MG63 (cell line): ENCODE data around the gene SLC4A7. TPM values are rescaled to one million over a fixed set of nuclear protein-coding genes. Genes with fewer than 3 reads are reported as not detected.
"Not testable (repeated sequence)": the region's sequence is repeated elsewhere in the genome, so short reads cannot be mapped to it uniquely, and the experiment has no call there.

Source experiments
- DNase-seq: peaks from one replicate; pipeline ENCODE4 v3.0.0-alpha.2; 2020
- H3K27me3 ChIP-seq: fragments of 250-450 bp; sonication (Bioruptor Pico); 2 replicates; pipeline ENCODE4 v1.5.1; 2020; ENCODE audit warnings: mild to moderate bottlenecking, moderate library complexity
- H3K36me3 ChIP-seq: fragments of 250-450 bp; sonication (Bioruptor Pico); 2 replicates; pipeline ENCODE4 v1.5.1; 2020; ENCODE audit warnings: mild to moderate bottlenecking, moderate library complexity
- H3K4me3 ChIP-seq: fragments of 250-450 bp; sonication (Bioruptor Pico); 2 replicates; pipeline ENCODE4 v1.5.1; 2020; ENCODE audit warnings: mild to moderate bottlenecking, moderate library complexity
- H3K9me3 ChIP-seq: fragments of 250-450 bp; sonication (Bioruptor Pico); 2 replicates; pipeline ENCODE4 v1.5.1; 2020; ENCODE audit warnings: mild to moderate bottlenecking, moderate library complexity
- total RNA-seq: library from RNA; depleted of rRNA; stranded (reverse); fragments of >200 nt; shearing (Covaris generic); gene quantifications from 2 replicates; pipeline ENCODE4 v1.2.3, GENCODE V29; 2014; ENCODE audit warnings: low replicate concordance; rRNA removed

Gene SLC4A7
- total RNA-seq = 21.6 and 54.7 TPM in 2 replicates

DNA sequence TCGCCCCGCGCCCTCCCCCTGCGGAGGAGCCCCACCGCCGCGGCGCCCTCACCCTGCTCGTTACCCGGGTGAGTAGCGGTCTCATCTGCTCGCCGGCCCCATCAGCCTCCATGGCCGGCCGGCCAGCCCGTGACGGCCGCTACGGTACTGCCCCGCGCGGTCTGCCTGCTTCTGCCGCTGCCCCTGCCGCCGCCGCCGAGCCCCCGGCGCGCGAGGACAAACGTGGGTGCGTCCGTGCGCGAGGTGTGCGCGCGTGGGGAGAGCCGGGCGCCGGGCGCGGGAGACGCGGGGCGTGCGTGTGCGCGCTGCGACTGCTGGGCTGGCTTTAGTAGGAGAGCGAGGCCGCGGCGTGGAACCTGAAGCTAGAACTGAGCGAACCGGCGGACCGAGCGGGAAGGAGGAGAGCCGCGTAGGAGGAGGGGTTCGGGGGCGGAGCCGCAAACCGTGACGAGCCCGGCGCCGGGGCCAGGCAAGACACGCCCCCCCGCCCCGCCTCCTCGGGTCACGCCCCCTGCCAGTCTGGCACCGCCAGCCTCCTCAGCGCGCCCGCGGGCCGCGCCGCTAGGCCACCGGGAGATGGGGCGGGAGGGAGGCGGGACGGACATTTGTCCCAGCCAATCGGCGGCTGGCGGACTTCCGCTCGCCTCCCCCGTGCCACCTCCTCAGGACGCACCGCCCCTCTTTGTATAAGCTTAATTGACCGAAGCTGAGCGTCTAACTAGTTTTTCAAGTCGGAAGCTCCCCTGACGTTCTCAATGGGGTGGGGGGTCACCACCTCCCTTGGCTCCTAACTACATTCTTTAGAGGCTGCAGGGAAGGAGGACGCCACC is at the start of gene SLC4A7:
Gene SLC4A7, minus strand, starts transcription at position 370 of the 830 bp plus-strand sequence. Its CDS starts 258 bp downstream, at position 112.
- peak; percentile 92 for DNase-seq
- peaks cover 31% of the 10 kb centered on the region for H3K36me3 ChIP-seq
- H3K9me3 ChIP-seq = no peaks in the 10 kb centered on the region
- H3K4me3 ChIP-seq = peak within 1 kb of the TSS; percentile 80
- no peaks in the 10 kb centered on the region for H3K27me3 ChIP-seq

DNA sequence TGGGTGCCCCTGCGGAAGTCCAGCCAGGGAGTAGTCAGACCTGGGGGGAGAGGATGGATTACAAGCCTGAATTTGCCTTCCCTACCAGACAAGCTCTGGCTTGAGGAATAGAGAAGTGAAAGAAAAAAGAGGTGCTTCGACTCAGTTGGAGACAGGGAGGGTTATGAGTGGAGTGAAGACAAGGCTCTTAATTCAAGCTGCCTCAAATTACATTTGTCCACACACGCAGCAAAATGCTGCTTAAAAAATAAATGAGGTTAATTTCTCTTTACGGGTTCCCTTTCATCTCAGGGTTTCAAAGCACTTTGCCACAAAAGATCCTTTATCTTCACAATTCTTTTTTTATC is 49.0 kb upstream of the SLC4A7 start:
- Histone ChIP-seq H3K9me3 (no peaks in the 10 kb centered on the region), H3K27me3 (no peaks in the 10 kb centered on the region), H3K4me3 (no peak overlapping the region), H3K36me3 (no peaks in the 10 kb centered on the region)
- no peak for DNase-seq

DNA sequence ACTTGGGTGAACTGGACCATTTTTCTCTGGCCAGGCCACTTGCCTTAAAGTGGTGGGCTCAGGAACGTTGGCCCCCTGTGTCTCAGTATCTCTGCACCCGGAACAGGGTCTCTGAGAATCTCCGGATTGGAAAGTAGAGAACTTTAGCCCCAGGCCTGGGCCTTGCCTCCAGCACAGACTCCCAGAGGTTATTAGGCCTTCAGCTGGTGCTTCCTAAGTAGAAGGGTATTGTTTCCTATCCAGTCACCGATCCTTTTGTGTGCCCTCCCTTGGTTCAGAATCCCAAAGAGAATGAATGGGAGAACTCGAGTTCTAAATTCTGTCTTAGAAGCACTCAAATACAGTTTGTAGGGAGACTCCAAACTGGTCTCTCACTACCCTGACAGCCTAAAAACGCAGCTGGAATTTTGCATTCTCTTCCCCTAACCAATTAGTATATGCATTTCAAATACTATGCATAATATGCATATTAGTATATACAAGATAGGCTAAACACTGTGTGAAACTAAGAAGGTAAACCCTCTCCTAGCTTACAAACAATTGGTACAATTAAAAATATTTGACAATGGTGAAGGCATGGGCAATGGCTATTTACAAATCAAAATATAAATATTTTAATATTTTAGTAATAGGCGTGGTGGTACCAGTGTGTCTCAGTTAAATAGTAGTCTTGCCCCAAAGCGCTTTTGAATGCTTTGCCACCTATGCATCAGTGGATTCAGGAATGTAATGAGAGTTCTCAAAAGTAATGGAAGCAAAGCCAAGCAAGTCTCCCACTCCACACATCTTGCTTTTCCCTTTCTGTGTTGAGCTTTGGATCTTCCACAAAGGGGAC is 48.5 kb upstream of the SLC4A7 start:
- no peak for DNase-seq
- H3K27me3 ChIP-seq = no peaks in the 10 kb centered on the region
- no peaks in the 10 kb centered on the region for H3K9me3 ChIP-seq
- no peak overlapping the region for H3K4me3 ChIP-seq
- no peaks in the 10 kb centered on the region for H3K36me3 ChIP-seq

DNA sequence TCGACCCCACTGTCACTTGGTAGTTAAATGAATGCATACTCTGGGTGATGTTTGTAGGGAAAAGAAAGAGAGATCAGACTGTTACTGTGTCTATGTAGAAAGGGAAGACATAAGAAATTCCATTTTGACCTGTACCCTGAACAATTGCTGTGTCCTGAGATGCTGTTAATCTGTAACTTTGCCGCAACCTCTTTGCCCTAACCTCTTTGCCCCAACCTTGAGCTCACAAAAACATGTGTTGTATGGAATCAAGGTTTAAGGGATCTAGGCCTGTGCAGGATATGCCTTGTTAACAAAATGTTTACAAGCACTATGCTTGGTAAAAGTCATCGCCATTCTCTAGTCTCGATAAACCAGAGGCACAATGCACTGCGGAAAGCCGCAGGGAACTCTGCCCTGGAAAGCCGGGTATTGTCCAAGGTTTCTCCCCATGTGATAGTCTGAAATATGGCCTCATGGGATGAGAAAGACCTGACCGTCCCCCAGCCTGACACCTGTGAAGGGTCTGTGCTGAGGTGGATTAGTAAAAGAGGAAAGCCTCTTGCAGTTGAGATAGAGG is 47.1 kb upstream of the SLC4A7 start:
- not testable (repeated sequence) for H3K9me3 ChIP-seq, H3K27me3 ChIP-seq, H3K4me3 ChIP-seq, DNase-seq, H3K36me3 ChIP-seq

DNA sequence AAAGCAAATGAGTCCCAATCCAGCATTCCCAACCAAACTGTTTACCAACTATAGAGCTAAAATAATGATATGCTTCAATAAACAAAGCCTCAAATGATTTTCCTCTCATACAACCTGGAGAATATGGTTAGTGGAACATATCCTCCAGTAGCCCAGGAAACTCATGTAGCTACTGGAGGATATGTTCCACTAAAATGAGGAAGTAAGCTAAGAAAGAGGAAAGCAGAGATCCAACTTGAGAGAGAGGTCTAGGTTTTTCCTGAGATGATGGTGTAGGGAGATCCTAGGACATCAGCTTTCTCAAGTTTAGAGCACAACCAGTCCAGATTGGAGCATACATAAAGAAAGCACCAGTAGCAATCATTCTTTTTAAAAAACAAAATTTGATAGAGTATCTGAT is 44.6 kb upstream of the SLC4A7 start:
- Histone ChIP-seq H3K9me3 (no peaks in the 10 kb centered on the region), H3K36me3 (no peaks in the 10 kb centered on the region), H3K27me3 (no peaks in the 10 kb centered on the region), H3K4me3 (no peak overlapping the region)
- DNase-seq = no peak

DNA sequence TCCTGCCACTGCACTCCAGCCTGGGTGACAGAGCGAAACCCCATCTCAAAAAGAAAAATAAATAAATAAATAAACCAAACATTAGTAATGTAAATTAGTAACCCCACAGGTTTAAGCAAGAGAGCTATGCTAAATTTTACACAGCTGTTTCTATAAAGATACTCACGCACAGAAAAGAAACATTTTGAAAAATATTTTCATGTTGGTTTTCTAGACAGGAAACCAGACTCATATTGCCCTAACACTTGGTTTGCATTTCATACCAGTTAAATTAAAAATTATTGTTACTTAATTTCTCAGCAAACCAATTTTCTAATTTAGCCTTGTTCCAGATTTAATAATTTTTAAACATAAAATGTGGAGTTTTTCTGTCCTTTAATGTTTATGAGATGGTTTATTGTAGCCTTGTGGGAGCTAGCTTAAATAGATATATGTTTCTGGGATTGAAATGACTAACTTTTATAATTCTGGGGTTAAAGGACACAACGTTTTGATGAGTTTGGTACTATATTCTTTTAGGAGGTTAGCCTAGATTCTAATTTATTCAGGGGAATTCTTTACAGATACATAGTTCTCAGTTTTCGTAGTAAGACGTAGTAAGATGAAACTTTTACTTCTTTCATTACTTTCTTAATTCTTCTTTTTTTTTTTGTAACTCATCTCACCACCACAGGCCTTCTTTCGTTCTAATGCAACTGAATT is 42.6 kb upstream of the SLC4A7 start:
- no peaks in the 10 kb centered on the region for H3K27me3 ChIP-seq

DNA sequence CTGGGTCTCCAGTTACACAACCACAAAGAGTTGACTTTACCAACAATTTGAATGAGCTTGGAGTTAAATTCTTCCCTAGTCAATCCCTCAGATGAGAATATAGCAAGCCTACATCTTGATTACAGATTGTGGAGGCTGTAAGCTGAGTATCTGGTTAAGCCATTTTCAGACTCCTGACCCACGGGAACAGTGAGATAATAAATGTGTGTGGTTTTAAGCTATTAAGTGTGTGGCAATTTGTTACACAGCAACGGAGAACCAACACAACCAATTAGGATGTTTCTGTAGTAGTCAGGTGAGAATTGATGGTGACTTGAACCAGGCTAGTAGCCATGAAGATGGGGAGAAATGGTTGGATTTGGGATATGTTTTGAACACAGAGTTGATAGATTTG is 37.7 kb upstream of the SLC4A7 start:
- no peak overlapping the region for H3K4me3 ChIP-seq
- no peaks in the 10 kb centered on the region for H3K9me3 ChIP-seq
- no peaks in the 10 kb centered on the region for H3K36me3 ChIP-seq
- no peak for DNase-seq
- no peaks in the 10 kb centered on the region for H3K27me3 ChIP-seq

More for the DNA sequence above, 42.6 kb upstream of the SLC4A7 start:
- H3K9me3 ChIP-seq = no peaks in the 10 kb centered on the region
- no peak for DNase-seq
- no peak overlapping the region for H3K4me3 ChIP-seq
- H3K36me3 ChIP-seq = no peaks in the 10 kb centered on the region

DNA sequence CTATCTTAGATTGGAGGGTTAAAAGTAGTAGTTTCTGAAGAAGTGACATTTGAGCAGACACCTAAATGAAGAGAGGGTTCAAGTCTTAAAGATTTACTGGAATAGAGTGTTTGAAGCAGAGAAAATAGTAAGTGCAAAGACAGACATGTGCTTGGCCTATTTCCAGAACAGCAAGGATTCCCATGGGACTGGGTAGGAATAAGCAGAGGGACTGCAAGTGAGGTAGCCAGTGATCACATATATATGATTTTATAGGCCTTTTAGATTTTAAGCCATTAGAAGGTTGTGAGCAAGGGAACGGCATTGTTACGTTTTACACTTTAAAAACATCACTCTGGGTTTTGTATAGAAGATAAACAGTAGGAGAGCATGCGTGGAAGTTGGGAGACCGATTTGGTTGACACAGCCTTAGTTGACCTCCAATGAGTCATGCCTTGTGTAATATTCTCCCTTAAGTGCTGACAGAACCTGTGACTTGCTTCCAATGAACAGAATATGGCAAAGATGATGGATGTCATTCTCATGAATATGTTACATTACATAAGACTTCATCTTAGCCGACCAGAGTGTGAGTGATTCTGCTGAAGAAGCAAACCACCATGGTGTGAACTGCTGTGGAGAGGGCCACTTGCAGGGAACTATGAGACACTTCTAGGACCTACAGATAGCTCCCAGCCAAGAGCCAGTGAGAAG is 37.1 kb upstream of the SLC4A7 start:
- Histone ChIP-seq H3K9me3 (no peaks in the 10 kb centered on the region), H3K27me3 (no peaks in the 10 kb centered on the region), H3K36me3 (no peaks in the 10 kb centered on the region), H3K4me3 (no peak overlapping the region)
- peak; percentile 47 for DNase-seq

DNA sequence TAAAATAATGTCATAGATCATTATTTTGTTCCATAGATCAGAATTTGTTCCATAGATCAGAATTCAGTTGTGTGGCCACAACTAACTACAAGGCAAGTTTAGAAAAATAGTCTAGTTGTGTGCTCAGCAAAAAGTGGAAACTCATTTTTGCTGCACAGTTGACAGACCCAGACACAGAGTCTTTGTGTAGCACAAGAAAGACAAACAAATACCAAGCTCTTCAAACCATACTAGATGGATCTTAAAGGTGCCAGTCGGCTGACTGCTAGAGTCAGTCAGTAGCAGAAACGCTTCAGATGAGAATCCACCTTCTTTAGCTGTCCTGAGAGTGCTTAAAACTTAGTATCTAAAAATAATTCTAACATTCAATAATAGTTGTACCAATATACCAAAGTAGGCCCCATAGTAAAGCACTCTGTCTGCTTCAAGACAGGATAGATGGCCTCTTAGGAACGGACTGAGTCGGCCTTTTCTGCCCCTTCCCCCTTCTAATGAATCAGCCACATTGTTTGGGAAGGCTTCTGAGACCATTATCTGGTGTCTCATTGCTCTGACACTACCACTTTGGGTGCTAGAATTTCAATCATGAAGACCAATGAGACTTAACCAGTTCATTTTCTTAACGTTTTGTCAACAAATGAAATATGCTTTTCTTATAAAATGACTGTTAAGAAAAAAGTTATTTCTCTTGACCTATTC is 27.7 kb upstream of the SLC4A7 start:
- no peaks in the 10 kb centered on the region for H3K9me3 ChIP-seq
- H3K36me3 ChIP-seq = no peaks in the 10 kb centered on the region
- DNase-seq = no peak
- no peaks in the 10 kb centered on the region for H3K27me3 ChIP-seq
- H3K4me3 ChIP-seq = no peak overlapping the region

DNA sequence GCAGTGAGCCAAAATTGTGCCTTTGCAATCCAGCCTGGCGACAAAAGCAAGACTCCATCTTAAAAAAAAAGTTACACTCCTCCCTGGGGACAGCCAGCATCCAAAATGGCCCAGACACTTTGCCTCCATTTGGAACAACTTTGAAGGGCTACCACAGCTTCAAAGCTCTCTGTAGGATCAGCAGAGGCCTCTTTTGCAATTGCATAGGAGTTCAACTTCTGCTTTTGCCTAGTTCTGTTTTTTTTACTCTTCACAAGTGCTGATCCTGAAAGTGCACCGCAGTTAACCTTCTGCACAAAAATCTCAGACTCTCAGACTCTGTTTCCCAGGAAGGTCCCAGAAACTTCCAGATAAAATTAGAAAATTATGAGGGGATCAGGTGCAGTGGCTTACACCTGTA is 25.2 kb upstream of the SLC4A7 start:
- Histone ChIP-seq H3K9me3 (no peaks in the 10 kb centered on the region), H3K27me3 (no peaks in the 10 kb centered on the region), H3K4me3 (no peak overlapping the region), H3K36me3 (no peaks in the 10 kb centered on the region)
- no peak for DNase-seq

DNA sequence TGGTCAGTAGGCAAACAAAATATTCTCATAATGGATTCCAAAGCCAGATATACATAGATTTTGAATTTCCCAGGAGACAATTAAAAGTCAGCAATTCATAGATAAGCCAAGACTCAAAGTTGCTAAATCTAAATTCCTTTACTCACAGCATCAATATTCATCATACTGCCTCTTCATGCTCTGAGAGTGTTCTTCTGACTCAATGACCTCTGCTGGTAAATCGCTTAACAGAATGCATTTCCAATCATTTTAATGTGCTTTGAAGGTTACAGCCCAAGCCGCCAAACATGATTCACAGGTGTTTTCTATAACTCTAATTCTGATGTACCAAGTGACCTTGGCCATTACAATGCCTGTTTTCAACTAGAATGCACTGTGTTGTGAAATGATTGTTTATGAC is 24.2 kb upstream of the SLC4A7 start:
- Histone ChIP-seq H3K9me3 (no peaks in the 10 kb centered on the region), H3K27me3 (no peaks in the 10 kb centered on the region), H3K36me3 (no peaks in the 10 kb centered on the region), H3K4me3 (no peak overlapping the region)
- no peak for DNase-seq

DNA sequence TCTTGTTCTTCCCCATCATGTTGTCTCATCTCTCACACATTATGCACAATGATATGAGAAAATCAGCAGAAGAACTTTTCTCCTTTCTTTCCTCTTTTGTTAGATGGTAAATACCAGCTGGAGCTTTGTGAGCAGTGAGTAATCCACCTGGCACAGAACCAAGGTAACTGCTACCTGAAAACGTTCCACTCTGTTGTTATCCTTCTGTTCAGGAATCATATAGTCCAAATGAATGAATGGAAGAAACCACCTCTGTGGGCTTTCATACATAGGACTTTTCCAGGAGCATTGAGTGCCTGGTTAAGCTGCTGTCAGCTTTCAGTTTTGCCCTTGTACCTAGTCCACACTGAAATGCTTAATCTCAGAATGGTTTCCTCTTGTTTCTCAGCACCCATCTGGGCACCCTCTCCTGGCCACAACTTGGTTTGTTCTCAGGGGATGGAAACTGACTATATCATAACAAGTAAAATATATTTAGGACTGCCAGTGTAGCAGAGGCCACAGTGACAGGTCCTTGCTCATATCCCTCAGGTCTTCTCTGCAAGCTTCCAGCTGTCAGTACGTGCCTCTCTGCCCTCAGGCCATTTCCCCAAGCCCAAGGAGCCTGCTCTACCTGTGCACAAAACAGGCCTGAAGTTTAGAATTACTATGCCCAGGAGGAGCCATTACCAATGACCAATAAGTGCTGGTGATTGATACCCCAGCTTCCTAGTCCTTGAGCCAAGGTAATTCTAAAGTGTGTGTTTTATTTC is 23.5 kb upstream of the SLC4A7 start:
- Histone ChIP-seq H3K36me3 (no peaks in the 10 kb centered on the region), H3K4me3 (no peak overlapping the region), H3K27me3 (no peaks in the 10 kb centered on the region), H3K9me3 (no peaks in the 10 kb centered on the region)
- DNase-seq = no peak

DNA sequence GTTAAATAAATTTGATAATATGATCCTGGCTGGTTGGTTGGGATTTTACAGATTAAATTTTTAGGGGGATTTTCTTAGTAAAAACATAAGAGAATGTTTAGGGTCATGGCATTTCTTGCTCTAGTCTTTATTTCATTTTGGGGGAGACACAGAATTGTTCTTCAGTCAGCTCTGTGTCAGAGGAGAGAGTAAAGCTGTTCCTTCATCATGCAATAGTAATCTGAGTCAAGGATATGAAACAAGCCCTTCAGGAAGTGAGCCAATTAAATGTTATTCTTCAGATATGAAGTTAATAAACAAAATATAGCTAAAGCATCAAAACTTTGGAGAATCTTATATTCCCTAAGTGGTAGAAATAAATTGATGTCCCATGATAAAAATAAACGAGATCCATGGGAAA is 22.9 kb upstream of the SLC4A7 start:
- no peak for DNase-seq
- H3K36me3 ChIP-seq = no peaks in the 10 kb centered on the region
- no peaks in the 10 kb centered on the region for H3K27me3 ChIP-seq
- H3K9me3 ChIP-seq = no peaks in the 10 kb centered on the region
- no peak overlapping the region for H3K4me3 ChIP-seq

DNA sequence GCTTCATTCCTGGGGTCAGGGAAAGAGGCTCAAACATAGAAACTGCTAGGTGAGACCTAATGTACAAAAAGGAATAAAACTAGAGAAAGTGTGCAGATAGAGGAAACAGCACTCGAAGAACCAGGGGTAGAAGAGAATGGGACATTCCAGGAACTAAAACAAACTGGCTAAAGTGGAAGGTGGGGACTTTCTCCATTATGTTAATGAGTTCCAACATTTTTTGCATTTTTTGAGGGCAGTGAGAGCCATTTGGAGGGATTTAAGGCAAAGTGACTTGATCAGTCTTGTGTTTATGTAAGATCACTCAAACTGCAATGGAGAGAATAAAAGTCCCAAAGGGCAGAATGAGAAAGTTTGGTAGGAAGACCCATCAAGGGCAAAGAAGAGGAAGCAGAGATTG is 20.6 kb upstream of the SLC4A7 start:
- DNase-seq = no peak
- no peak overlapping the region for H3K4me3 ChIP-seq
- no peaks in the 10 kb centered on the region for H3K27me3 ChIP-seq
- H3K36me3 ChIP-seq = no peaks in the 10 kb centered on the region
- no peaks in the 10 kb centered on the region for H3K9me3 ChIP-seq

DNA sequence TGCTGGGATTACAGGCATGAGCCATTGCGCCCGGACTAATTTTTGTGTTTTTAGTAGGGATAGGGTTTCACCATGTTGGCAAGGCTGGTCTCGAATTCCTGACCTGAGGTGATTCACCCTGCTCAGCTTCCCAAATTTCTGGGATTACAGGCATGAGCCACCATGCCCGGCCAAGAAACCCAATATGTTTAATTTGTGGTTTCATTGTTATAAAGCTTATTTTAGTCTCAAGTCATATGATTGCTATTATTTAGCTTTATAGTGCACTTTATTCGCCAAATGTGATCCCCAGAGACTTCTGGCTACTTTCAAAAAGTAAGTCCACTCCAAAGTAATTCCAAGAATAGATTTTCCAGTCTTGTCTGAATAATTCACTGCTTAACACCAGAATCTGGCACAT is 19.3 kb upstream of the SLC4A7 start:
- DNase-seq = peak; percentile 88
- H3K9me3 ChIP-seq = no peaks in the 10 kb centered on the region
- H3K4me3 ChIP-seq = no peak overlapping the region
- H3K36me3 ChIP-seq = no peaks in the 10 kb centered on the region
- no peaks in the 10 kb centered on the region for H3K27me3 ChIP-seq
